ENCODE results near the gene ZNF491.
"Not testable (repeated sequence)": the region's sequence is repeated elsewhere in the genome, so short reads cannot be mapped to it uniquely, and the experiment has no call there.

ZNF491 gene

GRCh38 chr19:11798391-11799330, at the start of gene ZNF491:
ZNF491 (plus strand) TSS chr19:11798523; CDS start chr19:11805954, 7,431 bp downstream.
- in situ Hi-C loops (cut with HindIII; ENCODE audit: low sequenced_read_pairs) = loop anchor here (10.0 kb wide), 1 partner anchor 346 kb away; the partner anchor contains the start of gene ZNF20

DNA sequence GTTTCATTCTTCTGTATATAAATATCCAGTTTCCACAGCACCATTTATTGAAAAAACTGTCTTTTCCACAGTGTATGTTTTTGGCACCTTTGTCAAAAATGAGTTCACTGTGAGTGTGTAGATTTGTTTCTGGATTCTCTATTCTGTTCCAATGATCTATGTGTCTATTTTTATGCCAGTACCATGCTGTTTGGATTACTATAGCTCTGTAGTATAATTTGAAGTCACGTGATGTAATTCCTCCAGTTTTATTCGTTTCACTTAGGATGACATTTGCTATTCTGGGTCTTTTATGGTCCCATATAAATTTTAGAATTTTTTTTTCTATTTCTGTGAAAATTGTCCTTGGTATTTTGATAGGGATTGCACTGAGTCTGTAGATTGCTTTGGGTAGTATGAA, 48.6 kb upstream of the ZNF491 start:
- in situ Hi-C loops (cut with HindIII; ENCODE audit: low sequenced_read_pairs) = no loop called here

DNA sequence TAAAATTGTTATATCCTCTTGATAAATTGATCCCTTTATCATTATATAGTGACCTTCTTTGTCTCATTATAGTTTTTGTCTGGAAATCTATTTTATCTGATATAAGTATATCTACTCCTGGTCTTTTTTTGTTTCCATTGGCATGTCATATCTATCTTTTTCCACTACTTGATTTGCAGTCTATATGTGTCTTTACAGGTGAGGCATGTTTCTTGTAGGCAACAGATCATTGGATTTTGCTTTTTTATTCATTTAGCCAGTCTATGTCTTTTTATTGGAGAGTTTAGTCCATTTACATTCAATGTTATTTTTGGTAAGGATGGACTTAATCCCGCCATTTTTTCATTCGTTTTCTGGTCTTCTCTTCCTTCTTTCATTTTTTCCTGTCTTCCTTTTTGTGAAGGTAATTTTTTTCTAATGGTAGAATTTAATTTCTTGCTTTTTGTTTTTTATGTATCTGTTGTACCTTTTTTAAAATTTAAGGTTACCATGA, 46.0 kb upstream of the ZNF491 start:
- in situ Hi-C loops (cut with HindIII; ENCODE audit: low sequenced_read_pairs) = no loop called here

DNA sequence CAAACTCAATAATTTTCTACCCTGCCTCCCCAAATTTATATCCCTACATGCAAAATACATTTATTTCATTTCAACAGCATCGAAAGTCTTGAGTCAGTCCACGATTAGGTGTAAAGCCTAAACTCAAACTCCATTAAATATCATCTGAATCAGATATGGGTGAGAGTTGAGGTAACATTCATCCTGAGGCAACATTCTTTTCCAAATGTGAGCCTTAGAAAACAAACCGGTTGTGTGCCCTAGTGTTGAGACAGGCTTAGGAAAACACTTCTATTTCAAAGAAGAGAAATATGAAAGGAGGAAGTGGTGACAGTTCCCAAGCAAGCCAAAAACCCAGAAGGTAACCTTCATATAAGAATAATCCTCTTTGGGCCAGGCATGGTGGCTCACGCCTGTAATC, 43.7 kb upstream of the ZNF491 start:
- in situ Hi-C loops (cut with HindIII; ENCODE audit: low sequenced_read_pairs) = no loop called here

GRCh38 chr19:11756965-11757364, 41.4 kb upstream of the ZNF491 start:
- in situ Hi-C loops (cut with HindIII; ENCODE audit: low sequenced_read_pairs) = no loop called here

DNA sequence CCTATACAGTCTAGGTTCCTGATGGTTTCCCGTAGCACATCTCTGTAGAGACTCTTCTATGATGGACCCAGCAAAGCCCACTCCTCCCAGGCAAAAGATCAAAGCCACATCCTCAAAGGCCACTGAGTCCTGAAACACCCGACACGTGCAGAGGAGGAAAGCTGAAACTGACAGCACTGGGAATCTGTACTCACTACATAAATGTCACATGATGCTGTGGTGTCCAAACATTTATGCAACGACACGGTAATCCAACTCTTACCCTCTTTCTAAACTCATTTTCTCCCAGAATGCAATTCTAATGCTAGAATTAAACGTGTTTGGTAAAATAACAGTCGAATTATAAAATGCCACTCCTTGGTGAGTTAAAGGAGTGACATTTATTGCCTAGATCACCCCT, 38.5 kb upstream of the ZNF491 start:
- in situ Hi-C loops (cut with HindIII; ENCODE audit: low sequenced_read_pairs) = no loop called here

DNA sequence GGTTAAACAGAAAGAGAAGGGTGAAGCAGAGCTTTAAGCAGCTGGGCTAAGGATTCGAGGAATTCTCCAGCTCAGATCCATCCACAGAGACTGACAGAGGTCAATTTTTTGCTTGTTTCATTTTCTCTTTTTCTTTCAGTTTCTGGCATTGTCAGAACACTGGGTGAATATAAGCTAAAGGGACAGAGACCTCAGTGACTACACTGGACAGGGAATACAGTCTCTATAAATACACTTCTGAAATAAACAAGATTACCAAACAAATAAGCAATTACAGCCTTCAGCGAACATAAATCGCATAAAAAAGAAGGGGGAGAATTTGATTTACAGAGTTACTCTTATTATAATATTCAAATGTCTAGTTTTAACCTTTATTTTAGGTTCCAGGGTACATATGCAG, 35.2 kb upstream of the ZNF491 start:
- in situ Hi-C loops (cut with HindIII; ENCODE audit: low sequenced_read_pairs) = no loop called here

- in situ Hi-C loops (cut with HindIII; ENCODE audit: low sequenced_read_pairs) = no loop called here
Measured at GRCh38 chr19:11763611-11764010, 34.7 kb upstream of the ZNF491 start.

GRCh38 chr19:11766597-11767591, 31.4 kb upstream of the ZNF491 start, which contains the start of gene ZNF441:
ZNF441 (plus strand) TSS chr19:11767000; CDS start chr19:11767194, 194 bp downstream.
- in situ Hi-C loops (cut with HindIII; ENCODE audit: low sequenced_read_pairs) = no loop called here

GRCh38 chr19:11767633-11768133, 30.6 kb upstream of the ZNF491 start:
- in situ Hi-C loops (cut with HindIII; ENCODE audit: low sequenced_read_pairs) = no loop called here

DNA sequence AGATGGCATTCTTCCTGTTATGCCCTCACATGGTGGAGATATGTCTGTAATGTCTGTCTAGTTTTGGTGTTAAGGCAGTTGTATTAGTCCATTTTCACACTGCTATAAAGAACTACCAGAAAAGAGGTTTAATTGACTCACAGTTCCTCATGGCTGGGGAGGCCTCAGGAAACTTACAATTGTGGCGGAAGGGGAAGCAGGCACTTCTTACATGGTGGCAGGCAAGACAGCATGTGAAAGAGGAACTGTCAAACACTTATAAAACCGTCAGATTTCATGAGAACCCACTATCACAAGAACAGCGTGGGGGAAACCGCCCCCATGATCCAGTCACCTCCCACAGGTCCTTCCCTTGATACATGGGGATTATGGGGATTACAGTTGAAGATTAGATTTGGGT, 28.3 kb upstream of the ZNF491 start:
- in situ Hi-C loops (cut with HindIII; ENCODE audit: low sequenced_read_pairs) = no loop called here

DNA sequence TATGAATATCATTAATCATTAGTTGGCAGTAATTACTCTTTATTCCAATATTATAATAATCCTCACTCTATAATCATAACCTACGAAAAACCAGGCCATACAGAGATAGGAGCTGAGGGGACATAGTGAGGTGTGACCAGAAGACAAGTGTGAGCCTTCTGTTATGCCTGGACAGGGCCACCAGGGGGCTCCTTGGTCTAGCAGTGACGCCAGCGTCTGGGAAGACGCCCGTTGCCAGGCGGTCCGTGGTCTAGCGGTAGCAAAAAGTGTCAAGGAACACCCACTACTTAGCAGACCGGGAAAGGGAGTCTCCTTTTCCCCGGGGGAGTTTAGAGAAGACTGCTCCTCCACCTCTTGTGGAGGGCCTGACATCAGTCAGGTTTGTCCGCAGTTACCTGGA, 26.8 kb upstream of the ZNF491 start:
- in situ Hi-C loops (cut with HindIII; ENCODE audit: low sequenced_read_pairs) = not testable (repeated sequence)

DNA sequence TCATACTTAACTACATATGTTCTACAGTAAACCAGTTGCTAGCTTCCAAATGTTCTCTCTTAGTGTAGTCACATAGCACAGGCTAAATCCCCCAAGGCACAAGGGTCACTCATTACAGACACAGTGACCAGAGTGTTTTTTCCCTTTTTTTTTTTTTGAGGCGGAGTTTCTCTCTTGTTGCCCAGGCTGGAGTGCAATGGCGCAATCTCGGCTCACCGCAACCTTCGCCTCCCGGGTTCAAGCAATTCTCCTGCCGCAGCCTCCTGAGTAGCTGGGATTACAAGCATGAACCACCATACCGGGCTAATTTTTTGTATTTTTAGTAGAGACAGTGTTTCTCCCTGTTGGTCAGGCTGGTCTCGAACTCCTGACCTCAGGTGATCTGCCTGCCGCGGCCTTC, 21.7 kb upstream of the ZNF491 start:
- in situ Hi-C loops (cut with HindIII; ENCODE audit: low sequenced_read_pairs) = not testable (repeated sequence)

DNA sequence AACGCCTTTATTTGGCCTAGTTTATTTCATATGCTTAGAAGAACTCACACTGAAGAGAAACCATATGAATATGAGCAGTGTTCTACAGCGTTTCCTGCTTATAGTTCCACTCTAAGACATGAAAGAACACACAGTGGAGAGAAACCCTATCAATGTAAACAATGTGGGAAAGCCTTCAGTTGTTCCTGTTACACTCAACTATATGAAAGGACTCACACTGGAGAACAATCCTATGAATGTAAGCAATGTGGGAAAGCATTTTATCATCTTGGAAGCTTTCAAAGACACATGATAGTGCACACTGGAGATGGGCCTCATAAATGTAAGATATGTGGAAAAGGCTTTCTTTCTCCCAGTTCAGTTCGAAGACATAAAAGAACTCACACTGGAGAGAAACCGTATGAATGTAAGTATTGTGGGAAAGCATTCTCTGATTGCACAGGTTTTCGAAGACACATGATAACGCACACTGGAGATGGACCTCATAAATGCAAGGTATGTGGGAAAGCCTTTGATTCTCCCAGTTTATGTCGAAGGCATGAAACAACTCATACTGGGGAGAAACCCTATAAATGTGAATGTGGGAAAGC, 17.8 kb upstream of the ZNF491 start:
- in situ Hi-C loops (cut with HindIII; ENCODE audit: low sequenced_read_pairs) = no loop called here

GRCh38 chr19:11781295-11782057, 16.8 kb upstream of the ZNF491 start:
- in situ Hi-C loops (cut with HindIII; ENCODE audit: low sequenced_read_pairs) = no loop called here

DNA sequence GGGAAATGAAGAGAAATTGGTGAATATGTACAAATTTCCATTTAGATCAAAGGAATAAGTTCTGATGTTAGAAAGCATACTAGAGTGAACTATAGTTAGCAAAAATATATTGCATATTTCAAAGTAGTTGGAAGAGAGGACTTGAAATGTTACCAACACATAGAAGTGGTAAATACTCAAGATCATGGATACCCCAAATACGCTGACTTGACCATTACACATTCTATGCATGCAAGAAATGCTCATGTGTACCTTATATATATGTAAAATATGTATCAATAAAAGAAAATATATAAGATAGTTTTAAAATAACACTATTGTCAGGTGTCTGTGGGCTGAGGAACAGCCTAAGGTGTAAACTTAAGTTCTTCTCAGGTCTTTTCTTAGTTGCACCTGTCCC, 14.6 kb upstream of the ZNF491 start:
- in situ Hi-C loops (cut with HindIII; ENCODE audit: low sequenced_read_pairs) = no loop called here

GRCh38 chr19:11784356-11784755, 14.0 kb upstream of the ZNF491 start:
- in situ Hi-C loops (cut with HindIII; ENCODE audit: low sequenced_read_pairs) = no loop called here

DNA sequence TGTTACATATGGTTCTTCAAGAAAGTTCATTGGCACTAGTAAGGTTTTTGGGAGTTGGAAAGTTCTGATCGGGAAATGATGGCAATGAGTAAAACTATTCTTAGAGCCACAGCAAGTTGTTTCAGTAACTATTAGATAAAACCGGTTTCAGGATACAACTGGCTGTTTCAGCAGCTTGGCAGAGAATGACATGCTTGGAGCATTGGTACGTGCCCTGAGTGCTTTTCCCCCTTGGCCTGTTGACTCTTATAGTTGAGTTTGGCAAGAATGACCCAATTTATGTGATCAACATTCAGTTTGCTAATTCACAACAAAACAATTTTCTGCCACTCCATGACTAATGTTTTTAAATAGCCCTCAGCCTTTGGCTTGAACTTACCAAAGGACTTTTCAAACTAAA, 10.8 kb upstream of the ZNF491 start:
- in situ Hi-C loops (cut with HindIII; ENCODE audit: low sequenced_read_pairs) = no loop called here

DNA sequence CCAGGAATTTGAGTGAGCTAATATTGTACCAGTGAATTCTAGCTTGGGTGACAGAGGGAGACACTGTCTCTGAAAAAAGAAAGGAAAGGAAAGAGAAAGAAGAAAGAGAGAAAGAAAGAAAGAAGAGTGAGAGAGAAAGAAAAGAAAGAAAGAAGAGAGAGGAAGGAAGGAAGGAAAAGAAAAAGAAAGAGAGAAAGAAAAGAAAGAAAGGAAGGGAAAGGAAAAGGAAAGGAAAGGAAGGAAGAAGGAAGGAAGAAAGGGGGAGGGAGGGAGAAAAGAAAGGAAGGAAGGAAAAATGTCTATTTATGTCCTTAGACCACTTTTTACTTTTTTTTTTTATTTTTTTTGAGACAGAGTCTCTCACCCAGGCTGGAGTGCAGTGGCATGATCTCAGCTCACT, 5.4 kb upstream of the ZNF491 start:
- in situ Hi-C loops (cut with HindIII; ENCODE audit: low sequenced_read_pairs) = loop anchor here (10.0 kb wide), 1 partner anchor 352 kb away; the partner anchor contains the start of gene ZNF20

GRCh38 chr19:11797491-11797890, 832 bp upstream of the ZNF491 start:
- in situ Hi-C loops (cut with HindIII; ENCODE audit: low sequenced_read_pairs) = loop anchor here (10.0 kb wide), 1 partner anchor 347 kb away; the partner anchor contains the start of gene ZNF20
